Stimulated activated CD4-positive, alpha-beta T cell treated with anti-CD3 and anti-CD28 coated beads, TNF-alpha, amount 100 ng/mL, for 1 hour (primary cell): ENCODE data around the gene ADD1.
A peak's percentile ranks its signal among the peaks of the same experiment; 100 is the strongest.

Experiments used
- DNase-seq, 3 donors: peaks; one replicate each; pipeline ENCODE4 v3.0.0-alpha.2; 2020; ENCODE audit warnings: low read depth in 3 of 3, low spot score in 1 of 3

ADD1 gene, protein sequence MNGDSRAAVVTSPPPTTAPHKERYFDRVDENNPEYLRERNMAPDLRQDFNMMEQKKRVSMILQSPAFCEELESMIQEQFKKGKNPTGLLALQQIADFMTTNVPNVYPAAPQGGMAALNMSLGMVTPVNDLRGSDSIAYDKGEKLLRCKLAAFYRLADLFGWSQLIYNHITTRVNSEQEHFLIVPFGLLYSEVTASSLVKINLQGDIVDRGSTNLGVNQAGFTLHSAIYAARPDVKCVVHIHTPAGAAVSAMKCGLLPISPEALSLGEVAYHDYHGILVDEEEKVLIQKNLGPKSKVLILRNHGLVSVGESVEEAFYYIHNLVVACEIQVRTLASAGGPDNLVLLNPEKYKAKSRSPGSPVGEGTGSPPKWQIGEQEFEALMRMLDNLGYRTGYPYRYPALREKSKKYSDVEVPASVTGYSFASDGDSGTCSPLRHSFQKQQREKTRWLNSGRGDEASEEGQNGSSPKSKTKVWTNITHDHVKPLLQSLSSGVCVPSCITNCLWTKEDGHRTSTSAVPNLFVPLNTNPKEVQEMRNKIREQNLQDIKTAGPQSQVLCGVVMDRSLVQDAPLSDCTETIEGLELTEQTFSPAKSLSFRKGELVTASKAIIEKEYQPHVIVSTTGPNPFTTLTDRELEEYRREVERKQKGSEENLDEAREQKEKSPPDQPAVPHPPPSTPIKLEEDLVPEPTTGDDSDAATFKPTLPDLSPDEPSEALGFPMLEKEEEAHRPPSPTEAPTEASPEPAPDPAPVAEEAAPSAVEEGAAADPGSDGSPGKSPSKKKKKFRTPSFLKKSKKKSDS

GRCh38 chr4:2843263-2843940, at the start of gene ADD1:
TSS of gene ADD1 (plus strand) at chr4:2843844. CDS start at chr4:2875916, 32,072 bp downstream.
- DNase-seq: peak; percentile 79 to 99 (median 98)

DNA sequence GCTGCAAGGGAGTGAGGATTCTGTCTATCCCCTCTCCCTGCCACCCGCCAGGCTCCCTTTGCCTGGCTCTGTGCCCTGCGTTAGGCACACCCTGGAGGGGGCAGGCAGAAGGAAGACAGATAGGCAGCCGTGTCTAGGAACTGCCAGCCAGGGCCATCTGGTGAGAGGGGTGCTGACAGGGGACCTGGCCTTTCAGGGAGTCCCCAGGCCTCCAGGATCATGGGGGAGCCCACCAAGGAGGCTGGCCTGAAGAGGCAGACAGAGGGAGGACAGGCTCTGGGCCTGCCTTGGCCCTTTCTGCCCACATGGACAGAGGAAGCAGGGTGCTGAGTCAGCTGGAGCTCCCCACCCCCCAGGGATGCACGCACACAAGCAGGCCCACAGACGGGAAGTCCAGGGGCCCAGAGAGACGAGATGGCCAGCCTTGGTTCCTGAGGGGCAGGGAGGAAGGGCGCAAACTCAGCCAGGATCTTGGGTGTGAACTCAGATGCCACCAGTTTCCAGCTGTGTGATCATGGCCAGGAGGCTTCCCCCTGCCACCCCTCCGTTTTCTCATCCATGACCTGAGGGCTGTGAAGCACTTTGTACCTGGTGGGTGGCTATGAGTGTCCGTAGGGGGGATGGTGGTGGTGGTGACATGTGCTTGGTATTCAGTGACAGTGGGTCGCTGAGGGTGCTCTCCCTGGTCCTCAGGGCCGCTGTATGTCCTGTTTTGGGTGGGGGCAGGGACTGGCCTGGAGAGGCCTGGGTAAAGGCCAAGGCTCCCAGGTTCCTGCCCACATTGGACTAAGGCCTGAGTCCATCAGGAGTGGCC, 49.0 kb upstream of the ADD1 start:
- DNase-seq: no peak

GRCh38 chr4:2795300-2795892, 48.2 kb upstream of the ADD1 start:
- DNase-seq: no peak

DNA sequence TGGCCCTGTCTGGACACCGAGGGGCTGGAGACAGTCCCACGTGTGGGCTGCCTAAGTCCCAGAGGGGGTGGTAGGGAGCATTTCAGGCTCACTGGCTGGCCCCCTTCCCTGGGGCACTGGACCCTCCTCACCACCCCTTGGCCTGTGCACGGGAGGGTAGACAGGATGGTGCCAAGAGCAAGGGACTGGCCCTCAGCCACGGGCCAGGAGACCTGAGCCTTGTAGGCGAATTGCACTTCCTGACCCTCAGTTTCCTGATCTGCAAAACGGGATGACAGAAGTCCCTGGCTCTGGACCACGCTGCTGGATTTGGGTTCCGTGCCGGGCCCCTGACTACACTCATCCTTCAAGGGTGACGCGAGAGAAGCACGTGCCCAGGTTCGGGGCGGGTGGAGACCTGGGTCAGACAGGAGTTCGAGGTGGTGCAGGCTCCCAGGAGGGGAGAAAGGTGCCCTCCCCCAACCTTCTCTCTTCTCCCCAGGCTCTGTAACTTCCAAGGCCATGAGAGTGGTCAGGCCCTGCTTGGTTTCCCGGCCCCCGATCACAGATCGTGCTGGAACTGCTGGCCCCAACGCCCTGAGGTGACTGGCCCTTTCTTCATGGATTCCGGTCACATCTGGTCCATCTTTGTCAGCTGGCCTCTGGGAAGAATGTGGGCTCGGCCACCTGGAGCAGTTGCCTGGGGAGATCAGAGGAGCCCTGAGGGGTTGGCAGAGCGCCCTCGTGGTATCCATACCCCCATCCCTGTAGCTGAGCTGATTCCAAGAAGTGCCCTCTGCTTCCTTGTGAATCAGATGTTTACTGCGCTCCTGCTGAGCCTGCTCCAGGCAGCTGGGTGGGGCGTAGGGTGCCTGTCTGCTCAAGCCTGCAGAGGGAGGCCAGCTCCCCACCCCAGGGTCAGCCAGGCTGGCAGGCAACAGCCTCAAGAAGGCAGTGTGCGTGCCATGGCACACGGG, 47.5 kb upstream of the ADD1 start:
- no peak for DNase-seq

DNA sequence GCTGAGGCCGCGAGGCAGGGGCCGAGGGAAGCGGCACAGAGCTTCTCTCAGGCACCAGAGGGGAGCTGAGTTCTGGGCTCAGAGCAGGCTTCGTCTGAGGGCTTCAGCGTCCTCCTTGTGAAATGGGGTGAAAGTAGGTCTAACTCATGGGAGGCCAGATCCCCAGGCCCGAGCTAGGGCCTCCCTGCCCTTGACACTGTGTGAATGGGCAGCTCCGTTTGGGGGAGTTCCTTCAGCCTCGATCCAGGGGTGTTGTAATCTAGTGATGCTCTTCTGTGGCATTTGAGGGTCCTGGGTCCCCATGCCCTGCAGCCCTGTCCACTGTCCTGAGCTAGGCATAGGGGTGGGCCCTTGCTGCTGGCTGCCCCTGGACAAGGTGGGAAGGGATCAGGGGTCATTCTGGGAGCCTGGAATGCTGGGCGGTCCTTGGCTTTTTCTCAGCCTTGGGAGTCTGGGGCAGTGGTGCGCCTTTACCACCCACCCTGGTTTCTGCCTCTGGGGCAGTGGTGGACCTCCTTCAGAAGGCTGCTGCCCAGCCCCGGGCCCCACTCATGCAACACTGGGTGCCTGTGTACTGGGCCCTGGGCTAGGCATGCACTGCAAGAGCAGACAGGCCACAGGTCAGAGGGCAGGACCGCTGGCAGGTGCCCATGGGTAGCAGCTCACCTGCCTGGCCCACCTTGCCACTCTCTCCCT, 46.6 kb upstream of the ADD1 start:
- no peak for DNase-seq

DNA sequence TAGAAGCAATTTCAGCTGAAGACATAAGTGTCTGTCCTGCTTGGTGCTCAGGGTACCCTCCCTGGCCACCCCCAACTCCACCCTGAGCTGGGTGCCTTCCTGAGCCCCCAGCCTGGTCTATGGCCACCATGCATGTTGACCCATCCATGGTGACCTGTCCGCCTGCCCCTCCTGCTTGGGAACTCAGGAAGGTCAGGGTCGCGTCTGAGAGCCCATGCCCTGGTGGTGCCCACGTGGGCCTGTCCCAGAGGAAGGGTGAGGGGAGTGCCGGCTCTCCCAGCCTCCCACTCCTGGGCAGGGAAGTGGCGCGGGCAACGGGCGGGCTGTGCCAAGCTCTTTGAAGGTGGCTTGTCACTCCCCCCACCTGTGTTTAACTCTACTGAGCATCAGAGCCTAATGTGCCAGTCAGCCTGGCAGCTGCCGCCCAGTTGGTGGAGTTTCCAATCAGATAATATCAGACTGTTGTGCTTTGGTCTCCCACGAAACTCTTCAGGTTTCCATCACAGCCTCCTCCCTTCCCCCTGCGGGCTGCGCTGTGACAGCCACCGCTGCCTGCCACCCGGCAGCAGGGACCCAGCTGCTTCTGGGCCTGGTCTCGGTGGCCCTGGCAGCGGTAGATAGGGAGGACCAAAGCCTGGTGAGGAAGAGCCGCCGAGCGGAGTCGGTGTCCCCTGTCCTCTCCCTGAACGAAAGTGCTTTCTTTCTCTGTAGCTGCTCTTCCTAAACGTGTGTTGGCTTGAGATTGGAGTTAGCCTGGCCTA, 45.9 kb upstream of the ADD1 start:
- no peak for DNase-seq

DNA sequence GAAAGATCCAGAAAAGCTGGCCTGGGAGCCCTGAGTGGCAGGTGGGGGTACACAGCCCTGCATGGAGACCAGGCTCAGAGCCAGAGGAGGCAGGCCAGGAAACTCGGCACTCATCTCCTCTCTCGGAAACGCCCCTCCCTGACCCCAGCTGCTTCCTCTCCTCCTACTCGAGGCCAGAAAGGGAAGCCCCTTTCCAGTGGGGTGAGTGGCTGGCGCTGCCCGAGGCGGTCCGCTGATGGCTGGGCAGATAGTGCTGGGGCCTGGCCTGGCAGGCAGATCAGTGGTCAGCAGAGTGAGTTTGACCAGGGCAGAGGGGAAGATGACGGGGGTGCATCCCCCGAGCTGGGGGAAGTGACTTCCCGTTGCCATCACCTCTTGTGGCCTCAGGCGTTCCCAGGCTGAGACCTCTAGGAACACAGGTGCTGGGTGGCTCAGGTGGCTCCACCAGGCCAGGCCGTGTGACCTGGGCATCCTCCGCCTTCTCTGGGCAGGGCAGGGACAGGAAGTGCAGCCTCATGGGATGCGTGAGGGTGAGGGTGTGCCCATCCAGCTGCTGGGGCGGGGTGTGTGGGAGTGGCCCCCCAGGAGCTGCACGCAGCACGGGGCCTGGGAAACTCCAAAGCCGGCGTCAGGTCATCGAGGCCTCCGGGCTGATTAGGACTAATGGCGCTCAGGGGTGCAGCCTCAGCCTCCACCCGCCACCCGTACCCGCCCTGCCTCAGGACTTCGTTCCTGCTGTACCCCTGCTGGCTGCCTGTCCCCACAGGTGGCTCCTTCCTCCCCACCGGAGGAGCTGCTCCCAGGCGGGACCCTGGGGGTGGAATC, 45.0 kb upstream of the ADD1 start:
- no peak for DNase-seq

DNA sequence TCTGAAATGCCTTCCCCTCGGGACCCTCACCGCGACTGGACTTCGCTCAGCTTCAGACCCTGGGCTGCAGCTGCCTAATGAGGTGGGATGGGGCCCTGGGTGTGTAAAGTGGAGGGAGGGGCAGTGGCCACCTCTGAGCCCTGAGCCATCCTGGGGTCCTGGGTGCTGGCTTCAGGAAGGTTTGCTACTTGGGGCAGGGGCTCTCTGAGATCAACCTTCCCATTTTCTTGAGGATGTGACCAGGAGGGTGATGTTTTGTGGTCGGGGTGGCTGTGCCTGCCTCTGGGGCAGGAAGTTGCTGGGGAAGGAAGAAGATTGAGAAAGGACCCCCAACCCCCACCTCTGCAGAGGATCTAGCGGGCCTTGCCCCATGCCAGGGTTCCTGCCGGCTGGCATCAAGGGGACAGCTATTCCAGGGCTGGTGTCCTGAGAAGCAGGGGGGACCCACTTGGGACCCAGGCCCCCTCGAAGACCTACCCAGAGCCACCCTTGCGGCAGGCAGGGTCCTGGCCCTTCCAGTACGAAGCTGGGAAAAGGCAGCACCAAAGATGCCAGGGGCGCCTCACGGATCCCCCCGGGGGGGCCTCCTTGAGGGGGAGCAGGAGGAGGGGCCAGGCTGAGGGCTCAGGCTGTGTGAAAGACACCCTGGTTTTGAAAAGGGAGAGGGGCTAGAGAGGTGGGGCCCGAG, 44.3 kb upstream of the ADD1 start:
- DNase-seq: no peak

DNA sequence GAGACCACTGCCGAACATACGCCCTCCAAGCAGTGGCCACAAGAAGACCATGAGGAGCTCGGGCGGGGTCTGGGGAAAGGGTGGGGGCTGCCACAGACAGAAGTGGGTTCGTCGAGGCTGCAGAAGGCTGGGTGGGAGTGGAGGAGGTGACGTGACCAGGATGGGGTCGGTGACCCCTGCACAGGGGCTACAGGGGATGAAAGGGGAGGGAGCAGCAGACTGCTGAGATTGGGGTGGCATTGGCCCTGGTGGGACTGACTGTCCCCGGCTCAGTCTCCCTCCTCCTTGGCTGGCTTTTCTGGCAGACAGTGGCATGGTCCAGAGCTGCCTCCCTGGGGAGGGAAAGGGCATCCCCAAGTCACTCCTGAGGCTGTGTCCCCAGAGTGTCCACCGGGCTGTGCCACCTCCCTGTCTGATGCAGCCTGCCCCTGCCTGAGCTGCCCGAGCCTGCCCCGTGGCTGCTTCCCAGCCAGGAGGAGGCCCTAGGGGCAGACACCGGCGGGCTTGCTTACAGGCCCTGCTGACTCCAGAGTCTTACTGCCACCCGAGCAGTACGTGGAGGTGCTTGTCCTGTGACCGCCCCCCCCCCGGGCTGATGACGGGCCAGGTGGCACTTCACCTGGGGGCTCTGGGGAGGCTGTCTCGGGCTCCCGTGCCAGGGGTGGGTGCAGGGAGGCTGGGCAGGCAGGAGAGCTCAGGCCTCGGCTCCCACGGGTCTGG, 43.5 kb upstream of the ADD1 start:
- DNase-seq: no peak

GRCh38 chr4:2800691-2801596, 42.7 kb upstream of the ADD1 start:
- no peak for DNase-seq

DNA sequence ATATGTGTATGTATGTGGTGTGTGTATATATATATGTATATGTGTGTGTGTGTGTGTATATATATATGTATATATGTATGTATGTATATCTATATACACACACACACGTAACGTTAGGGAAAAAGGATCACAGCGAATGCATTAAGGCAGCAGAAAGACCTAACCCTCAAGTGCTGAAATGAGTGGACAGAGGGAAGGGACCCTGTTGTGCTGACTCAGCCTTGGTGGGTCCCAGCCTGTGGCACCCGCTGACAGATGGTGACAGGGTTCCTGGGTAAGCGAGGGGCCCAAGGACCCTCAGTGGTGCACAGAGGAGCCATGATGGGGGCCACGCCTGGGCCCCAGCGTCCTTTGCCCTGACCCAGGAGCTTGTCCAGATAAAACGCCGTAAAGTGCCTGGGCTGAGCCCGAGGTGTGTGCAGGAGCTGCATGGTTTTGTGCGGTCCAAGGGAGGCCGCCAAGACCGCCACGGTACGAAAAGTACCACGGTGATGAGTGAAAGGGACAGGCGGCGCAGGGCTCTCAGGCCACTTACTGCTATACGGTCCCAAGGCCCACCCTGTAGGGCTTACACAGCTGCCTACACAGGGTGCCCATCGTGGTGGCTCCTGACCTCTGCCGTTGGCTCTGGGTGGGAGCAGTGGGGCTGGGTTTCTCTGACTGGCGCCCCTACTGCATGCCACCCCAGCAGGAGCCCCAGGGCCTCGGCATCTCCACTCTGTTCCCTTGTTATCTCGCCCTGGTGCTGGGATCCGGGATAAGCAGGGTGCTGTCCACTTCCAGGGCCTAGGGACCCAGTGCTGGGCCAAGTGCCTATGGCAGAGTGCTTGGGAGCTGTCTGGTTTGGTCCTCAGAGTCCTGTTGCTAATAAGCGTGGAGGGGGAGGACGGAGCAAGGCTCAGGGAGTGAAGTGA, 40.8 kb upstream of the ADD1 start:
- no peak for DNase-seq

DNA sequence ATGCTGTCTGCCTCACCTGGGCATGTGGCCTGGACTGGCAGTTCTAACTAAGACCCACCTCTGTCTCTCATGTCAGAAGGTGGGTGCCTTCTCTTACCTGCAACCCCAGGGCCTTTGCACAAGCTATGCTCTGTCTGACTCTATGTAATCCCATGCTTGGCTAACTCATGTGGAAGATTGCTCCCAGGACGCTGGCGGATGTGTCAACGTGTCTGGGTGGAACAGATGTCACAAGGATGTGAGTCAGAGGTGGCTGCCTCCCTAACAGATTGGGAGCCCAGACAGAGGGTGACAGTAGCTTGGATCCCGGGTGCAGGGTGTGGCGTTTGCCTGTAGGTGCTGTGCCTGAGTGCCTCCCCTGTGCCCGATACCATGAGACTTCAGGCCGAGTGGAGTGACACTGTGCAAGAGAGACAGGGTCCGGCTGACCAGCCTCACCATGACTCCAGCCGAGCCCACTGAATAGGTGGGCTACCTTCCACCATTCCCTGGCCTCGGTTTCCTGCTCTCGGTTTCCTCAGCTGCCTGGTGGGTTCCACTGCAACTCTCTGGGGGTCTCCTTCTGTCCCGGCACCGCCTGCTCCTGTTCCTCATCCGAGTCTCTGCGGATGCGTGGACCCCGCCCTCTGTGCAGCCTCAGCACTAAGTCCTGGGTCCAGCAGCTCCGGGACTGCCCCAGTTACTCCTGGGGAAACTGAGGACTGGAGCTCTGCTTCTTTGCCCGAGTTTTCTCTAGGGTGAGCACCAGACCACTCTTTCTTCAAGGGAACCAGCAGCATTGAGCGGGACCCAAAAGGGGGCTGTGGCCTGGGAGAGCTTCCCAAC, 39.8 kb upstream of the ADD1 start:
- no peak for DNase-seq

DNA sequence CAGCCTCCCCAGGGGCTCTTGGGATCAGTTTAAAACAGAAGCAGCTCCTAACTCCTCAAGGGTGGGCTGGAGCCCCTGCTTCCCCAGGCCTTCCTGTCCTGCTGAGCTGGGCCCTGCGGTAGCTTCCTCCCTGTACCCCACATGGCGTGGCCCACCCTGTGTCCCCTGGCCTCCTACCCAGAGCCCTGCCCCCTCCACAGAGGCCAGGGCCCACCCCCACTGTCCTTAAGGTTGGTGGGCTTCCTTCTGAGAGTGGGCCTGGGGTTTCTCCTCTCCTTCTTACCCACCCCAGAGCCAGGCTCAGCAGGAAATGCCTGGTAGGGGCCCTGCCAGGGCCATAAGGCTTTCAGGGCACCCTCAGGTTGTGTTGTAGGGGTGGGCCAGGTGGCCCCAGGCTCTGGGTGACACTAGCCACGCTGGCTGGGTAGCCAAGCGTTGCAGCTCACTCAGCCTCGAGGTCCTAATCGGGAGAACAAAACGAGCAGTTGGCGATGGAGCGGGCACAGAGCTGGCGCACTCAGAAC, 39.1 kb upstream of the ADD1 start:
- DNase-seq: no peak
